Heart right ventricle (tissue), 16 donors: ENCODE results near the gene MIGA2. TPM values are rescaled to one million over a fixed set of nuclear protein-coding genes. Genes with fewer than 3 reads are reported as not detected.

Source experiments
- ATAC-seq, 8 donors: fragments of 200-7000 bp; cut with Tn5 transposase; one replicate each; pipeline ENCODE4 v1.9.1; 2020; ENCODE audit warnings: mild to moderate bottlenecking in 8 of 8, moderate library complexity in 8 of 8, moderate number of reproducible peaks in 1 of 8
- DNase-seq, 2 donors: peaks; one replicate each; pipeline ENCODE4 v3.0.0-alpha.2; 2020
- H3K27ac ChIP-seq, 10 donors: fragments of 200-600 bp; sonication (generic) in 2 of 10; one replicate each; pipeline versions ENCODE4 v1.5.0 to v1.8.0; 2020 to 2022; ENCODE audit warnings: mild to moderate bottlenecking in 3 of 10
- H3K27me3 ChIP-seq, 7 donors: fragments of 200-600 bp; one replicate each; pipeline ENCODE4 v1.8.0; 2021 to 2022; ENCODE audit warnings: mild to moderate bottlenecking in 2 of 7
- H3K36me3 ChIP-seq, 9 donors: fragments of 200-600 bp; sonication (generic) in 1 of 9; one replicate each; pipeline versions ENCODE4 v1.5.0 to v1.8.0; 2020 to 2022; ENCODE audit warnings: mild to moderate bottlenecking in 2 of 9
- H3K4me1 ChIP-seq, 9 donors: fragments of 200-600 bp; sonication (generic) in 1 of 9; one replicate each; pipeline versions ENCODE4 v1.5.0 to v1.8.0; 2020 to 2022; ENCODE audit warnings: mild to moderate bottlenecking in 4 of 9
- H3K4me3 ChIP-seq, 10 donors: fragments of 200-600 bp; sonication (generic) in 2 of 10; one replicate each; pipeline versions ENCODE4 v1.5.0 to v1.8.0; 2020 to 2022; ENCODE audit warnings: mild to moderate bottlenecking in 7 of 10, moderate library complexity in 2 of 10
- H3K9me3 ChIP-seq, 11 donors: fragments of 200-600 bp in 10 of 11; sonication (generic) in 2 of 11; one replicate each; pipeline versions ENCODE4 v1.5.0 to v1.8.0; 2013 to 2022; ENCODE audit warnings: mild to moderate bottlenecking in 2 of 11, control low read depth in 1 of 11, moderate library complexity in 1 of 11
- CTCF ChIP-seq, 9 donors: fragments of 200-600 bp; sonication (generic) in 2 of 9; IDR thresholded peaks; one replicate each; pipeline versions ENCODE4 v1.5.0 to v1.8.0; 2021 to 2022; ENCODE audit warnings: antibody characterized with exemption in 9 of 9, mild to moderate bottlenecking in 5 of 9, moderate library complexity in 1 of 9
- WGBS, 2 donors: extraction: QIAGEN DNeasy Blood & Tissue Kit; methylation state at CpG; one replicate each; pipeline ENCODE4 v1.1.7; 2013; ENCODE audit warnings: inconsistent platforms in 1 of 2; 5-methylcytosine and 5-hydroxymethylcytosine counted together
- intact Hi-C, 10 donors: fragments of 100-400 bp; cut with DNase I; formaldehyde crosslinking; loops; one replicate each; pipeline versions ENCODE4 v1.11.1 to v1.14.2; 2022
- polyA plus RNA-seq, 2 donors: library from polyadenylated mRNA; stranded (reverse); fragments of 200-250 nt; gene quantifications; one replicate each; pipeline ENCODE4 v1.2.3, GENCODE V29; 2013
- total RNA-seq, 10 donors: library from RNA; stranded (reverse); fragmentation: NEBNext Ultra II Directional in 3 of 10; extraction: Animal tissue kit (Norgen Biotek cat#: 25700) in 3 of 10; gene quantifications; one replicate each; pipeline versions ENCODE4 v1.2.1 to v1.2.4, GENCODE V29; 2021 to 2023
- donor health status: Arrhythmogenic right ventricular cardiomyopathy.
- donor health status: ischemic (EF 13 %, LVEDD 7.1; RV severe dilation, severe dysfunction).
- donor health status: healthy with polysubstance abuse.
- donor health status: DM: no; HTN: yes; CAD: no.
- donor health status: DM: no; HTN: no; CAD: no.
- donor health status: ischemic (EF 25% LVEDD 6.9; RV normal size, moderate dysfunction).
- donor health status: ischemic (EF 25% LVEDD 5.7; RV mildly dilated, moderate dysfunction).
- donor health status: healthy.
- donor health status: DM: yes; HTN: yes; CAD: no.
- donor health status: Ischemic cardiomyopathy.
- donor health status: ischemic (EF 35%, LVEDD 5.7; RV mildly dilated, moderate dysfunction).
- donor health status: nonischemic (EF 11% LVEDD 7.7; RV severe dilation, severe dysfunction).
- donor health status: DM: yes; HTN: yes; CAD: no.
- donor health status: PGD.
- donor health status: ischemic (EF 29% LVEDD 5.4; RV normal size, mild dysfunction).
- donor health status: nonischemic (EF 23%, LVEDD 6.1; RV moderate dilation, normal function).

The MIGA2 gene
- total and polyA plus RNA-seq, 12 donors: 30.4 to 46.0 (median 35.9) TPM

- DNase-seq: no peak
- intact Hi-C loops: loop anchor here in 1 of 10 donors (10.0 kb wide), 1 partner anchor 169 kb away; no protein-coding TSS in a partner anchor
- Histone ChIP-seq H3K4me1 (peaks cover 0 to under 1% (median 0%) of the 10 kb centered on the region in 9 donors), H3K9me3 (no peaks in the 10 kb centered on the region), H3K27ac (no peak overlapping the region), H3K4me3 (no peak overlapping the region), H3K36me3 (peaks cover 0 to 92% (median 38%) of the 10 kb centered on the region in 9 donors), H3K27me3 (no peaks in the 10 kb centered on the region)
- no peak for ATAC-seq
- 93 to 95% methylated on average over 11 of the region's 11 CpGs for WGBS, 2 donors
- no peak for TF ChIP-seq CTCF (IDR thresholded peaks at IDR 0.05)
Measured at GRCh38 chr9:129013674-129014073, 22.8 kb upstream of the MIGA2 start.

GRCh38 chr9:129014124-129014523, 22.3 kb upstream of the MIGA2 start:
- no peak overlapping the region for H3K4me3 ChIP-seq
- H3K27me3 ChIP-seq: no peaks in the 10 kb centered on the region
- no peaks in the 10 kb centered on the region for H3K4me1 ChIP-seq
- no peak for DNase-seq
- H3K9me3 ChIP-seq: no peaks in the 10 kb centered on the region
- 96% methylated on average over 11 of the region's 11 CpGs for WGBS, 2 donors
- no peak overlapping the region for H3K27ac ChIP-seq
- ATAC-seq: no peak
- intact Hi-C loops: loop anchor here in 1 of 10 donors (10.0 kb wide), 1 partner anchor 169 kb away; no protein-coding TSS in a partner anchor
- H3K36me3 ChIP-seq: peaks cover 0 to 92% (median 38%) of the 10 kb centered on the region in 9 donors
- no peak for TF ChIP-seq CTCF (IDR thresholded peaks at IDR 0.05)

- intact Hi-C loops: loop anchor here in 1 of 10 donors (10.0 kb wide), 1 partner anchor 170 kb away; no protein-coding TSS in a partner anchor
- TF ChIP-seq CTCF (IDR thresholded peaks at IDR 0.05): no peak
- Histone ChIP-seq H3K36me3 (peaks cover 0 to 91% (median 38%) of the 10 kb centered on the region in 9 donors), H3K27me3 (no peaks in the 10 kb centered on the region), H3K27ac (no peak overlapping the region), H3K4me3 (no peak overlapping the region), H3K4me1 (no peaks in the 10 kb centered on the region), H3K9me3 (no peaks in the 10 kb centered on the region)
- DNase-seq (no peak), ATAC-seq (no peak)
- 87% methylated on average over 8 of the region's 8 CpGs for WGBS, 2 donors
Measured at GRCh38 chr9:129014608-129015007, 21.8 kb upstream of the MIGA2 start.

GRCh38 chr9:129021091-129021490, 15.3 kb upstream of the MIGA2 start:
- Histone ChIP-seq H3K27me3 (no peaks in the 10 kb centered on the region), H3K36me3 (peaks cover 0 to 37% (median 0%) of the 10 kb centered on the region in 9 donors), H3K9me3 (no peaks in the 10 kb centered on the region), H3K27ac (no peak overlapping the region), H3K4me1 (peaks cover 0 to 16% (median 5%) of the 10 kb centered on the region in 9 donors), H3K4me3 (no peak overlapping the region)
- TF ChIP-seq CTCF (IDR thresholded peaks at IDR 0.05): no peak
- intact Hi-C loops: no loop called here
- DNase-seq: no peak
- WGBS, 2 donors: 79 to 82% methylated on average over 8 of the region's 8 CpGs
- no peak for ATAC-seq
